Karpas-422 (cell line): ENCODE data around the gene RAPGEF3. TPM values are rescaled to one million over a fixed set of nuclear protein-coding genes. Genes with fewer than 3 reads are reported as not detected.

Source experiments
- DNase-seq: peaks from one replicate; pipeline ENCODE4 v3.0.0-alpha.2; 2015
- H2AFZ ChIP-seq: fragments of 200-600 bp; sonication (generic); 2 replicates; pipeline ENCODE4 v1.6.1; 2014; ENCODE audit warnings: antibody characterized with exemption, low read length, mixed read lengths
- H3K27ac ChIP-seq: fragments of 200-600 bp; sonication (generic); 2 replicates; pipeline ENCODE4 v1.5.1; 2014; ENCODE audit warnings: mild to moderate bottlenecking, low read length, moderate library complexity
- H3K27me3 ChIP-seq: fragments of 200-600 bp; sonication (generic); 2 replicates; pipeline ENCODE4 v1.6.1; 2014; ENCODE audit warnings: low read length, mixed read lengths
- H3K36me3 ChIP-seq: fragments of 200-600 bp; sonication (generic); 2 replicates; pipeline ENCODE4 v1.6.1; 2014; ENCODE audit warnings: low read length, mixed read lengths; ENCODE audit not compliant: insufficient read depth
- H3K4me1 ChIP-seq: fragments of 200-600 bp; sonication (generic); 2 replicates; pipeline ENCODE4 v1.6.1; 2014; ENCODE audit warnings: mild to moderate bottlenecking, low read length, mixed read lengths
- H3K4me2 ChIP-seq: fragments of 200-600 bp; sonication (generic); 2 replicates; pipeline ENCODE4 v1.6.1; 2014; ENCODE audit warnings: low read length, low read depth, mild to moderate bottlenecking; ENCODE audit not compliant: poor library complexity, severe bottlenecking
- H3K4me3 ChIP-seq: fragments of 200-600 bp; sonication (generic); 2 replicates; pipeline ENCODE4 v1.5.1; 2014; ENCODE audit warnings: mild to moderate bottlenecking, antibody characterized with exemption, low read length, mixed read lengths
- H3K79me2 ChIP-seq: fragments of 200-600 bp; sonication (generic); 2 replicates; pipeline ENCODE4 v1.6.1; 2014; ENCODE audit warnings: mild to moderate bottlenecking, low read length, mixed read lengths
- H3K9ac ChIP-seq: fragments of 200-600 bp; sonication (generic); 2 replicates; pipeline ENCODE4 v1.6.0; 2014; ENCODE audit warnings: low read length
- H3K9me2 ChIP-seq: fragments of 200-600 bp; sonication (generic), shearing (Covaris generic); replicated peaks from 2 replicates; pipeline ENCODE4 v1.6.0; 2014; ENCODE audit warnings: mild to moderate bottlenecking, low read length, moderate library complexity; ENCODE audit not compliant: insufficient read depth
- H3K9me3 ChIP-seq: fragments of 300-700, 200-600 bp; sonication (generic); 2 replicates; pipeline ENCODE4 v1.6.1; 2014; ENCODE audit warnings: low read length, mixed read lengths
- H4K20me1 ChIP-seq: fragments of 200-600 bp; sonication (generic); 2 replicates; pipeline ENCODE4 v1.6.1; 2014; ENCODE audit warnings: mild to moderate bottlenecking, antibody characterized with exemption, low read length, low read depth; ENCODE audit not compliant: insufficient read depth
- total RNA-seq: library from RNA; depleted of rRNA; stranded (reverse); fragments of >200 nt; shearing (Covaris generic); gene quantifications from 2 replicates; pipeline ENCODE4 v1.2.3, GENCODE V29; 2014; ENCODE audit warnings: low replicate concordance

RAPGEF3 gene
- total RNA-seq, 1 experiment from 2014 or later, result 4.4 TPM

GRCh38 chr12:47787596-47788319, 29.1 kb upstream of the RAPGEF3 start:
- DNase-seq, result no peak
- Histone ChIP-seq H3K36me3 (peaks cover 36% of the 10 kb centered on the region), H3K27me3 (no peaks in the 10 kb centered on the region), H3K9me3 (no peaks in the 10 kb centered on the region), H3K4me2 (no peak overlapping the region), H3K4me3 (no peak overlapping the region), H2AFZ (no peak overlapping the region), H3K4me1 (peaks cover 7% of the 10 kb centered on the region), H3K27ac (no peak overlapping the region), H4K20me1 (no peaks in the 10 kb centered on the region), H3K79me2 (no peaks in the 10 kb centered on the region), H3K9me2 (no peaks in the 10 kb centered on the region), H3K9ac (no peak overlapping the region)

DNA sequence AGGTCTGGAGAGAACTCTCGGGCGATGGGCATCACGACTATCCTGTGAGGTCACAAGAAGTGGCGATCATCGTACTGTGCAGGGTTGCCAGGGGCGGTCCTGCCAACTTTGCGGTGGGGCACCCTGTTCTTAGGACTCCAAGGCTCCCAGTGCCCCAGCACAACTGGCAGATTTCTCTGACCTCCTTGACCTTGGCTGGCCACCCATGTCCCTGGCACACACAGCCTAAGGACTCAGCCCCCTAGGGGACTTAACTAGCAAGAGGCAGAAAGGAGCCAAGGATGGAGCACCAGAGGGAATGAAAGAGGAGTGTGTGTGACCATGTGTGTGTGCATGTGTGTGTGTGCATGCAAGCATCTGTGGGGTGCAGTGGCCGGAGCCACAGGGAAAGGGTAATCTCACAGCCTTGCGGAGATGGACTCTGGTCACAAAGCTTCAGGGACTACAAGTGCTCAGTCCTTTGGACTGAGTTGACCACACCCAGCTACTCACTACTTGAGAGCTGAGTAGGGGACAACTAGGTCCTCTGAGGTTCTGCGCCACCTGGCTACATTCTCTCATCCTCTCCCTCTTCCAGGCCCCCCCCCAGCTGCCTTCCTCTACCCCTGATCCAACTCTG, 28.1 kb upstream of the RAPGEF3 start:
- no peak overlapping the region for H3K4me3 ChIP-seq
- no peaks in the 10 kb centered on the region for H3K27me3 ChIP-seq
- no peak for DNase-seq
- H3K27ac ChIP-seq, result no peak overlapping the region
- H3K4me1 ChIP-seq, result peaks cover 14% of the 10 kb centered on the region
- H3K9me3 ChIP-seq, result no peaks in the 10 kb centered on the region
- peaks cover 31% of the 10 kb centered on the region for H3K36me3 ChIP-seq
- no peaks in the 10 kb centered on the region for H3K79me2 ChIP-seq
- no peak overlapping the region for H3K4me2 ChIP-seq
- no peaks in the 10 kb centered on the region for H3K9me2 ChIP-seq
- H4K20me1 ChIP-seq, result no peaks in the 10 kb centered on the region
- no peak overlapping the region for H3K9ac ChIP-seq
- no peak overlapping the region for H2AFZ ChIP-seq

- DNase-seq, result no peak
- Histone ChIP-seq H3K9ac (no peak overlapping the region), H3K27me3 (no peaks in the 10 kb centered on the region), H2AFZ (no peak overlapping the region), H3K9me3 (no peaks in the 10 kb centered on the region), H4K20me1 (no peaks in the 10 kb centered on the region), H3K27ac (no peak overlapping the region), H3K36me3 (peaks cover 31% of the 10 kb centered on the region), H3K4me2 (no peak overlapping the region), H3K79me2 (no peaks in the 10 kb centered on the region), H3K4me1 (peaks cover 14% of the 10 kb centered on the region), H3K9me2 (no peaks in the 10 kb centered on the region), H3K4me3 (no peak overlapping the region)
Measured at GRCh38 chr12:47785887-47786661, 27.4 kb upstream of the RAPGEF3 start.

- no peaks in the 10 kb centered on the region for H3K9me3 ChIP-seq
- H3K36me3 ChIP-seq, result peaks cover 31% of the 10 kb centered on the region
- H3K79me2 ChIP-seq, result no peaks in the 10 kb centered on the region
- H3K9me2 ChIP-seq, result no peaks in the 10 kb centered on the region
- peaks cover 14% of the 10 kb centered on the region for H3K4me1 ChIP-seq
- H3K9ac ChIP-seq, result no peak overlapping the region
- no peaks in the 10 kb centered on the region for H3K27me3 ChIP-seq
- DNase-seq, result no peak
- no peak overlapping the region for H3K4me2 ChIP-seq
- H3K27ac ChIP-seq, result no peak overlapping the region
- no peak overlapping the region for H3K4me3 ChIP-seq
- H4K20me1 ChIP-seq, result no peaks in the 10 kb centered on the region
- H2AFZ ChIP-seq, result no peak overlapping the region
Measured at GRCh38 chr12:47785036-47785886, 26.6 kb upstream of the RAPGEF3 start.

- DNase-seq, result no peak
- H3K9ac ChIP-seq, result no peak overlapping the region
Measured at GRCh38 chr12:47783821-47784819, 25.4 kb upstream of the RAPGEF3 start.

GRCh38 chr12:47783024-47783755, 24.5 kb upstream of the RAPGEF3 start:
- H3K79me2 ChIP-seq, result no peaks in the 10 kb centered on the region
- H2AFZ ChIP-seq, result no peak overlapping the region
- H3K9ac ChIP-seq, result no peak overlapping the region
- no peaks in the 10 kb centered on the region for H3K27me3 ChIP-seq
- no peak overlapping the region for H3K4me3 ChIP-seq
- H3K9me2 ChIP-seq, result no peaks in the 10 kb centered on the region
- no peaks in the 10 kb centered on the region for H4K20me1 ChIP-seq
- DNase-seq, result no peak
- H3K4me2 ChIP-seq, result no peak overlapping the region
- peaks cover 29% of the 10 kb centered on the region for H3K4me1 ChIP-seq
- peak overlapping the region; percentile 31; the same call in 1 of the 2 replicates for H3K27ac ChIP-seq
- no peaks in the 10 kb centered on the region for H3K9me3 ChIP-seq
- peaks cover 26% of the 10 kb centered on the region for H3K36me3 ChIP-seq

More at GRCh38 chr12:47783821-47784819, 25.4 kb upstream of the RAPGEF3 start:
- Histone ChIP-seq H3K4me1 (peaks cover 20% of the 10 kb centered on the region), H3K4me3 (no peak overlapping the region), H3K9me2 (no peaks in the 10 kb centered on the region), H3K9me3 (no peaks in the 10 kb centered on the region), H3K27ac (no peak overlapping the region), H3K79me2 (no peaks in the 10 kb centered on the region), H3K36me3 (peaks cover 30% of the 10 kb centered on the region), H3K27me3 (no peaks in the 10 kb centered on the region), H4K20me1 (no peaks in the 10 kb centered on the region), H3K4me2 (no peak overlapping the region), H2AFZ (no peak overlapping the region)

- no peak overlapping the region for H3K4me2 ChIP-seq
- peaks cover 37% of the 10 kb centered on the region for H3K4me1 ChIP-seq
- H4K20me1 ChIP-seq, result no peaks in the 10 kb centered on the region
- no peak overlapping the region for H2AFZ ChIP-seq
- H3K9ac ChIP-seq, result no peak overlapping the region
- no peak for DNase-seq
- H3K9me3 ChIP-seq, result no peaks in the 10 kb centered on the region
- H3K27me3 ChIP-seq, result no peaks in the 10 kb centered on the region
- no peaks in the 10 kb centered on the region for H3K9me2 ChIP-seq
- H3K79me2 ChIP-seq, result peaks cover 3% of the 10 kb centered on the region; the same call in 1 of the 2 replicates
- H3K36me3 ChIP-seq, result peaks cover 19% of the 10 kb centered on the region
- peak overlapping the region; percentile 31; the same call in 1 of the 2 replicates for H3K27ac ChIP-seq
- H3K4me3 ChIP-seq, result no peak overlapping the region
Measured at GRCh38 chr12:47782372-47782770, 23.7 kb upstream of the RAPGEF3 start.
